HG03060 (cell line): ENCODE measurements around the gene TIMM23.
"Not testable (repeated sequence)": the region's sequence is repeated elsewhere in the genome, so short reads cannot be mapped to it uniquely, and the experiment has no call there.

Source experiments
- ATAC-seq: cut with Tn5 transposase; IDR thresholded peaks from one replicate; pipeline ENCODE4 v1.9.1; 2021; ENCODE audit warnings: low read depth, moderate number of reproducible peaks; ENCODE audit not compliant: unreplicated experiment

Gene TIMM23

GRCh38 chr10:45985590-45985989, 13.3 kb downstream of the TIMM23 start:
- not testable (repeated sequence) for ATAC-seq

- no peak for ATAC-seq
These were observed 25.3 kb downstream of the TIMM23 start for GRCh38 chr10:45997557-45997956.

- no peak for ATAC-seq
These were observed 25.9 kb downstream of the TIMM23 start for GRCh38 chr10:45997994-45998763.

GRCh38 chr10:45999955-46000354, 27.7 kb downstream of the TIMM23 start:
- ATAC-seq = not testable (repeated sequence)

GRCh38 chr10:46000538-46000937, 28.2 kb downstream of the TIMM23 start:
- ATAC-seq = no peak

GRCh38 chr10:46001187-46001756, 29.0 kb downstream of the TIMM23 start:
- no peak for ATAC-seq

GRCh38 chr10:46002189-46002687, 29.9 kb downstream of the TIMM23 start:
- not testable (repeated sequence) for ATAC-seq

- no peak for ATAC-seq
These were observed 30.8 kb downstream of the TIMM23 start for GRCh38 chr10:46002916-46003693.

GRCh38 chr10:46004963-46005362, 32.7 kb downstream of the TIMM23 start:
- ATAC-seq = no peak

- no peak for ATAC-seq
These were observed 33.1 kb downstream of the TIMM23 start for GRCh38 chr10:46005383-46005782.

GRCh38 chr10:46006219-46006618, 33.9 kb downstream of the TIMM23 start:
- no peak for ATAC-seq

GRCh38 chr10:46012746-46013145, 40.5 kb downstream of the TIMM23 start:
- ATAC-seq = no peak

GRCh38 chr10:46014206-46014605, 41.9 kb downstream of the TIMM23 start:
- ATAC-seq = no peak

- no peak for ATAC-seq
These were observed 42.6 kb downstream of the TIMM23 start for GRCh38 chr10:46014683-46015405.

- ATAC-seq = no peak
These were observed 43.9 kb downstream of the TIMM23 start for GRCh38 chr10:46016190-46016589.

- ATAC-seq = no peak
These were observed 44.5 kb downstream of the TIMM23 start for GRCh38 chr10:46016811-46017210.

- ATAC-seq = no peak
These were observed 45.4 kb downstream of the TIMM23 start for GRCh38 chr10:46017733-46018132.

- ATAC-seq = no peak
These were observed 46.3 kb downstream of the TIMM23 start for GRCh38 chr10:46018453-46019176.

GRCh38 chr10:46019177-46019528, 46.9 kb downstream of the TIMM23 start:
- ATAC-seq = no peak
